HepG2 (cell line): Measurements from ENCODE around the gene C15orf62.

Source experiments
- CBX2 ChIP-seq, 2 experiments: fragments of 200-600 bp in 1 of 2; sonication (generic); formaldehyde crosslinking in 1 of 2; IDR thresholded peaks; 2 replicates each; pipeline versions ENCODE4 v1.7.0 to v1.8.1; 2018 to 2022; ENCODE audit warnings: low read depth in 2 of 2, low read length in 1 of 2, mild to moderate bottlenecking in 1 of 2, missing genetic modification reagents in 1 of 2
- CHD2 ChIP-seq: IDR thresholded peaks from 2 replicates; pipeline ENCODE4 v1.6.1; 2011; ENCODE audit warnings: low read depth, low read length, improper control_type of control experiment
- GABPA ChIP-seq, 2 experiments: IDR thresholded peaks; 2 replicates each; pipeline ENCODE4 v1.6.1; 2011 to 2016; ENCODE audit warnings: low read depth in 2 of 2, low read length in 1 of 2, missing biosample characterization in 1 of 2, missing genetic modification characterization in 1 of 2
- ZNF350 ChIP-seq: sonication (generic); formaldehyde crosslinking; IDR thresholded peaks from 2 replicates; pipeline ENCODE4 v1.4.0; 2020; ENCODE audit warnings: mild to moderate bottlenecking, low read depth, missing genetic modification reagents, borderline replicate concordance
- ZSCAN20 ChIP-seq: sonication (generic); formaldehyde crosslinking; IDR thresholded peaks from 2 replicates; pipeline ENCODE4 v1.4.0; 2020; ENCODE audit warnings: missing genetic modification reagents, mild to moderate bottlenecking, borderline replicate concordance
- TF ChIP-seq, protein P1 (sequence below): sonication (generic); formaldehyde crosslinking; IDR thresholded peaks from 2 replicates; pipeline ENCODE4 v1.4.0; 2020; ENCODE audit warnings: missing genetic modification reagents

DNA sequence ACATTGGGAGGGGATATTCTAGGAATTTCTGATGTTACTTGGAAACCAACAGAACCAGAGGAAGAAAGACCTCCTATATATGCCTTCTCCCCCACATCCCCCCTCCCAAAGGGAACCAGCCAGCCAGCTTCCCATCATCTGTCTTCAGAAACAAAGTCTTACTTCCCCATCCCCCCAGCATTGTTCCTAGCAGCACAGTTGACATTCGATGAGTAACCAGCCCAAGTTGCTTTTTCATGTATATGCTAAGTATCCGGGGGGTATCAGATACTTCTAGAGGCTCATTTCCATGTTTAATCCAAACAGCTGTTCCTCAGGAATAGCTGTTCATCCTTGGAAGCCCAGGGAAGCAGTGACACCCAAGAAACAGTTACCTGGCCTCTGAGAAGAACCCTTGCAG is 30.7 kb upstream of the C15orf62 start:
- TF ChIP-seq ZNF350 (CRISPR knock-in tag) (no peak), CHD2 (no peak), CBX2 (IDR thresholded peaks at IDR 0.05; ENCODE audit: low read depth, low read length) (no peak), CBX2 (CRISPR knock-in tag; IDR thresholded peaks at IDR 0.05; ENCODE audit: low read depth) (no peak), ZSCAN20 (CRISPR knock-in tag) (no peak), GABPA (IDR thresholded peaks at IDR 0.05; ENCODE audit: low read depth, low read length) (no peak), GABPA (CRISPR knock-in tag; IDR thresholded peaks at IDR 0.05; ENCODE audit: low read depth) (no peak)
- TF ChIP-seq, protein P1, sequence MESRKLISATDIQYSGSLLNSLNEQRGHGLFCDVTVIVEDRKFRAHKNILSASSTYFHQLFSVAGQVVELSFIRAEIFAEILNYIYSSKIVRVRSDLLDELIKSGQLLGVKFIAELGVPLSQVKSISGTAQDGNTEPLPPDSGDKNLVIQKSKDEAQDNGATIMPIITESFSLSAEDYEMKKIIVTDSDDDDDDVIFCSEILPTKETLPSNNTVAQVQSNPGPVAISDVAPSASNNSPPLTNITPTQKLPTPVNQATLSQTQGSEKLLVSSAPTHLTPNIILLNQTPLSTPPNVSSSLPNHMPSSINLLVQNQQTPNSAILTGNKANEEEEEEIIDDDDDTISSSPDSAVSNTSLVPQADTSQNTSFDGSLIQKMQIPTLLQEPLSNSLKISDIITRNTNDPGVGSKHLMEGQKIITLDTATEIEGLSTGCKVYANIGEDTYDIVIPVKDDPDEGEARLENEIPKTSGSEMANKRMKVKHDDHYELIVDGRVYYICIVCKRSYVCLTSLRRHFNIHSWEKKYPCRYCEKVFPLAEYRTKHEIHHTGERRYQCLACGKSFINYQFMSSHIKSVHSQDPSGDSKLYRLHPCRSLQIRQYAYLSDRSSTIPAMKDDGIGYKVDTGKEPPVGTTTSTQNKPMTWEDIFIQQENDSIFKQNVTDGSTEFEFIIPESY (CRISPR knock-in tag) = no peak
